HEK293 (cell line): Measurements from ENCODE around the gene NABP2.

Experiments used
- AEBP2 ChIP-seq: fragments of 450-650 bp; formaldehyde crosslinking; IDR thresholded peaks from 2 replicates; pipeline ENCODE4 v1.5.1; 2016; ENCODE audit warnings: missing biosample characterization, missing genetic modification characterization, borderline replicate concordance
- MZF1 ChIP-seq: fragments of 450-650 bp; formaldehyde crosslinking; IDR thresholded peaks from 2 replicates; pipeline ENCODE4 v1.5.1; 2017; ENCODE audit warnings: missing biosample characterization, missing genetic modification characterization, borderline replicate concordance
- REST ChIP-seq: fragments of 450-650 bp; formaldehyde crosslinking; IDR thresholded peaks from 2 replicates; pipeline ENCODE4 v1.5.1; 2016; ENCODE audit warnings: missing biosample characterization, missing genetic modification characterization
- ZBTB8A ChIP-seq: fragments of 450-650 bp; formaldehyde crosslinking; IDR thresholded peaks from 2 replicates; pipeline ENCODE4 v1.5.1; 2016; ENCODE audit warnings: missing biosample characterization, missing genetic modification characterization
- ZFP3 ChIP-seq: fragments of 450-650 bp; formaldehyde crosslinking; IDR thresholded peaks from 2 replicates; pipeline ENCODE4 v1.5.1; 2016; ENCODE audit warnings: low read depth, missing biosample characterization, missing genetic modification characterization
- ZNF223 ChIP-seq: fragments of 450-650 bp; formaldehyde crosslinking; IDR thresholded peaks from 2 replicates; pipeline ENCODE4 v1.5.1; 2016; ENCODE audit warnings: missing biosample characterization, missing genetic modification characterization
- ZNF266 ChIP-seq: fragments of 450-650 bp; formaldehyde crosslinking; IDR thresholded peaks from 2 replicates; pipeline ENCODE4 v1.5.1; 2016; ENCODE audit warnings: missing biosample characterization, missing genetic modification characterization, low read depth
- ZNF292 ChIP-seq: fragments of 450-650 bp; formaldehyde crosslinking; IDR thresholded peaks from 2 replicates; pipeline ENCODE4 v1.5.1; 2016; ENCODE audit warnings: low read depth, missing biosample characterization, missing genetic modification characterization, borderline replicate concordance
- ZNF354C ChIP-seq: fragments of 450-650 bp; formaldehyde crosslinking; IDR thresholded peaks from 2 replicates; pipeline ENCODE4 v1.5.1; 2016; ENCODE audit warnings: missing biosample characterization, missing genetic modification characterization, low read depth, borderline replicate concordance
- ZNF426 ChIP-seq: fragments of 450-650 bp; formaldehyde crosslinking; IDR thresholded peaks from 2 replicates; pipeline ENCODE4 v1.5.1; 2017; ENCODE audit warnings: missing biosample characterization, missing genetic modification characterization, mild to moderate bottlenecking, inconsistent platforms, moderate library complexity
- ZNF433 ChIP-seq: fragments of 450-650 bp; formaldehyde crosslinking; IDR thresholded peaks from 2 replicates; pipeline ENCODE4 v1.5.1; 2016; ENCODE audit warnings: missing biosample characterization, missing genetic modification characterization, low read depth
- ZNF501 ChIP-seq: fragments of 450-650 bp; formaldehyde crosslinking; IDR thresholded peaks from 2 replicates; pipeline ENCODE4 v1.5.1; 2016; ENCODE audit warnings: missing biosample characterization, missing genetic modification characterization
- ZNF510 ChIP-seq: fragments of 450-650 bp; formaldehyde crosslinking; IDR thresholded peaks from 2 replicates; pipeline ENCODE4 v1.5.1; 2018; ENCODE audit warnings: mild to moderate bottlenecking, missing genetic modification characterization, missing biosample characterization; ENCODE audit not compliant: insufficient replicate concordance
- ZNF580 ChIP-seq: fragments of 450-650 bp; formaldehyde crosslinking; IDR thresholded peaks from 2 replicates; pipeline ENCODE4 v1.5.1; 2016; ENCODE audit warnings: missing biosample characterization, missing genetic modification characterization
- ZNF623 ChIP-seq: fragments of 450-650 bp; formaldehyde crosslinking; IDR thresholded peaks from 2 replicates; pipeline ENCODE4 v1.5.1; 2016; ENCODE audit warnings: missing biosample characterization, missing genetic modification characterization
- ZNF664 ChIP-seq: fragments of 450-650 bp; formaldehyde crosslinking; IDR thresholded peaks from 2 replicates; pipeline ENCODE4 v1.5.1; 2016; ENCODE audit warnings: missing biosample characterization, missing genetic modification characterization
- ZXDB ChIP-seq: fragments of 450-650 bp; formaldehyde crosslinking; IDR thresholded peaks from 2 replicates; pipeline ENCODE4 v1.5.1; 2016; ENCODE audit warnings: missing biosample characterization, missing genetic modification characterization
- TF ChIP-seq, protein P1 (sequence below): fragments of 450-650 bp; formaldehyde crosslinking; conservative IDR thresholded peaks from 2 replicates; pipeline ENCODE4 v1.5.1; 2016; ENCODE audit warnings: low read depth, missing biosample characterization, missing genetic modification characterization
- TF ChIP-seq, protein P2 (sequence below): fragments of 450-650 bp; formaldehyde crosslinking; IDR thresholded peaks from 2 replicates; pipeline ENCODE4 v1.5.1; 2016; ENCODE audit warnings: missing biosample characterization, missing genetic modification characterization, borderline replicate concordance
- TF ChIP-seq, protein P3 (sequence below): fragments of 450-650 bp; formaldehyde crosslinking; conservative IDR thresholded peaks from 2 replicates; pipeline ENCODE4 v1.5.1; 2016; ENCODE audit warnings: low read depth, missing biosample characterization, missing genetic modification characterization

The NABP2 gene

GRCh38 chr12:56266068-56266692 lies 42.0 kb downstream of the NABP2 start (continued):
- peak; percentile 82 for TF ChIP-seq ZNF266
- TF ChIP-seq ZNF433 = peak; percentile 85
- TF ChIP-seq ZNF664 (tag by site-specific recombination) = peak; percentile 75; the same call in 1 of the 2 replicates
- TF ChIP-seq, protein P1, sequence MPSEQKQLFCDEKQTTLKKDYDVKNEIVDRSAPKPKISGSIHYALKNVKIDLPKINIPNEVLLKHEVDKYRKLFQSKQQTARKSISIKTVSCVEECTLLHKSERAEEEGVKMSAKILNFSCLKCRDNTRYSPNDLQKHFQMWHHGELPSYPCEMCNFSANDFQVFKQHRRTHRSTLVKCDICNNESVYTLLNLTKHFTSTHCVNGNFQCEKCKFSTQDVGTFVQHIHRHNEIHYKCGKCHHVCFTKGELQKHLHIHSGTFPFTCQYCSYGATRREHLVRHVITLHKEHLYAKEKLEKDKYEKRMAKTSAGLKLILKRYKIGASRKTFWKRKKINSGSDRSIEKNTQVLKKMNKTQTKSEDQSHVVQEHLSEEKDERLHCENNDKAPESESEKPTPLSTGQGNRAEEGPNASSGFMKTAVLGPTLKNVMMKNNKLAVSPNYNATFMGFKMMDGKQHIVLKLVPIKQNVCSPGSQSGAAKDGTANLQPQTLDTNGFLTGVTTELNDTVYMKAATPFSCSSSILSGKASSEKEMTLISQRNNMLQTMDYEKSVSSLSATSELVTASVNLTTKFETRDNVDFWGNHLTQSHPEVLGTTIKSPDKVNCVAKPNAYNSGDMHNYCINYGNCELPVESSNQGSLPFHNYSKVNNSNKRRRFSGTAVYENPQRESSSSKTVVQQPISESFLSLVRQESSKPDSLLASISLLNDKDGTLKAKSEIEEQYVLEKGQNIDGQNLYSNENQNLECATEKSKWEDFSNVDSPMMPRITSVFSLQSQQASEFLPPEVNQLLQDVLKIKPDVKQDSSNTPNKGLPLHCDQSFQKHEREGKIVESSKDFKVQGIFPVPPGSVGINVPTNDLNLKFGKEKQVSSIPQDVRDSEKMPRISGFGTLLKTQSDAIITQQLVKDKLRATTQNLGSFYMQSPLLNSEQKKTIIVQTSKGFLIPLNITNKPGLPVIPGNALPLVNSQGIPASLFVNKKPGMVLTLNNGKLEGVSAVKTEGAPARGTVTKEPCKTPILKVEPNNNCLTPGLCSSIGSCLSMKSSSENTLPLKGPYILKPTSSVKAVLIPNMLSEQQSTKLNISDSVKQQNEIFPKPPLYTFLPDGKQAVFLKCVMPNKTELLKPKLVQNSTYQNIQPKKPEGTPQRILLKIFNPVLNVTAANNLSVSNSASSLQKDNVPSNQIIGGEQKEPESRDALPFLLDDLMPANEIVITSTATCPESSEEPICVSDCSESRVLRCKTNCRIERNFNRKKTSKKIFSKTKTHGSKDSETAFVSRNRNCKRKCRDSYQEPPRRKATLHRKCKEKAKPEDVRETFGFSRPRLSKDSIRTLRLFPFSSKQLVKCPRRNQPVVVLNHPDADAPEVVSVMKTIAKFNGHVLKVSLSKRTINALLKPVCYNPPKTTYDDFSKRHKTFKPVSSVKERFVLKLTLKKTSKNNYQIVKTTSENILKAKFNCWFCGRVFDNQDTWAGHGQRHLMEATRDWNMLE (tag by site-specific recombination) = peak; percentile 93
- peak; percentile 79 for TF ChIP-seq ZNF510
- TF ChIP-seq ZNF426 (tag by site-specific recombination) = peak; percentile 94
- peak; percentile 83 for TF ChIP-seq ZNF623 (tag by site-specific recombination)
- TF ChIP-seq ZNF223 (tag by site-specific recombination) = peak; percentile 69; the same call in 1 of the 2 replicates
- 0 out of 2 replicates have a peak, but pooled peaks have one; percentile 15 for TF ChIP-seq ZFP3 (tag by site-specific recombination)
- peak; percentile 46; the same call in 1 of the 2 replicates for TF ChIP-seq MZF1 (tag by site-specific recombination)
- TF ChIP-seq REST (tag by site-specific recombination) = peak; percentile 77
- TF ChIP-seq, protein P2, sequence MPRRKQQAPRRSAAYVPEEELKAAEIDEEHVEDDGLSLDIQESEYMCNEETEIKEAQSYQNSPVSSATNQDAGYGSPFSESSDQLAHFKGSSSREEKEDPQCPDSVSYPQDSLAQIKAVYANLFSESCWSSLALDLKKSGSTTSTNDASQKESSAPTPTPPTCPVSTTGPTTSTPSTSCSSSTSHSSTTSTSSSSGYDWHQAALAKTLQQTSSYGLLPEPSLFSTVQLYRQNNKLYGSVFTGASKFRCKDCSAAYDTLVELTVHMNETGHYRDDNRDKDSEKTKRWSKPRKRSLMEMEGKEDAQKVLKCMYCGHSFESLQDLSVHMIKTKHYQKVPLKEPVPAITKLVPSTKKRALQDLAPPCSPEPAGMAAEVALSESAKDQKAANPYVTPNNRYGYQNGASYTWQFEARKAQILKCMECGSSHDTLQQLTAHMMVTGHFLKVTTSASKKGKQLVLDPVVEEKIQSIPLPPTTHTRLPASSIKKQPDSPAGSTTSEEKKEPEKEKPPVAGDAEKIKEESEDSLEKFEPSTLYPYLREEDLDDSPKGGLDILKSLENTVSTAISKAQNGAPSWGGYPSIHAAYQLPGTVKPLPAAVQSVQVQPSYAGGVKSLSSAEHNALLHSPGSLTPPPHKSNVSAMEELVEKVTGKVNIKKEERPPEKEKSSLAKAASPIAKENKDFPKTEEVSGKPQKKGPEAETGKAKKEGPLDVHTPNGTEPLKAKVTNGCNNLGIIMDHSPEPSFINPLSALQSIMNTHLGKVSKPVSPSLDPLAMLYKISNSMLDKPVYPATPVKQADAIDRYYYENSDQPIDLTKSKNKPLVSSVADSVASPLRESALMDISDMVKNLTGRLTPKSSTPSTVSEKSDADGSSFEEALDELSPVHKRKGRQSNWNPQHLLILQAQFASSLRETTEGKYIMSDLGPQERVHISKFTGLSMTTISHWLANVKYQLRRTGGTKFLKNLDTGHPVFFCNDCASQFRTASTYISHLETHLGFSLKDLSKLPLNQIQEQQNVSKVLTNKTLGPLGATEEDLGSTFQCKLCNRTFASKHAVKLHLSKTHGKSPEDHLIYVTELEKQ (tag by site-specific recombination) = peak; percentile 35; the same call in 1 of the 2 replicates
- peak; percentile 50; the same call in 1 of the 2 replicates for TF ChIP-seq ZXDB
- peak; percentile 74 for TF ChIP-seq ZBTB8A (tag by site-specific recombination)
- 0 out of 2 replicates have a peak, but pooled peaks have one; percentile 11 for TF ChIP-seq ZNF501 (tag by site-specific recombination)
- TF ChIP-seq ZNF354C (tag by site-specific recombination) = 0 out of 2 replicates have a peak, but pooled peaks have one; percentile 63
- peak; percentile 78; the same call in 1 of the 2 replicates for TF ChIP-seq AEBP2
- peak; percentile 81 for TF ChIP-seq ZNF292 (tag by site-specific recombination)
- TF ChIP-seq, protein P3, sequence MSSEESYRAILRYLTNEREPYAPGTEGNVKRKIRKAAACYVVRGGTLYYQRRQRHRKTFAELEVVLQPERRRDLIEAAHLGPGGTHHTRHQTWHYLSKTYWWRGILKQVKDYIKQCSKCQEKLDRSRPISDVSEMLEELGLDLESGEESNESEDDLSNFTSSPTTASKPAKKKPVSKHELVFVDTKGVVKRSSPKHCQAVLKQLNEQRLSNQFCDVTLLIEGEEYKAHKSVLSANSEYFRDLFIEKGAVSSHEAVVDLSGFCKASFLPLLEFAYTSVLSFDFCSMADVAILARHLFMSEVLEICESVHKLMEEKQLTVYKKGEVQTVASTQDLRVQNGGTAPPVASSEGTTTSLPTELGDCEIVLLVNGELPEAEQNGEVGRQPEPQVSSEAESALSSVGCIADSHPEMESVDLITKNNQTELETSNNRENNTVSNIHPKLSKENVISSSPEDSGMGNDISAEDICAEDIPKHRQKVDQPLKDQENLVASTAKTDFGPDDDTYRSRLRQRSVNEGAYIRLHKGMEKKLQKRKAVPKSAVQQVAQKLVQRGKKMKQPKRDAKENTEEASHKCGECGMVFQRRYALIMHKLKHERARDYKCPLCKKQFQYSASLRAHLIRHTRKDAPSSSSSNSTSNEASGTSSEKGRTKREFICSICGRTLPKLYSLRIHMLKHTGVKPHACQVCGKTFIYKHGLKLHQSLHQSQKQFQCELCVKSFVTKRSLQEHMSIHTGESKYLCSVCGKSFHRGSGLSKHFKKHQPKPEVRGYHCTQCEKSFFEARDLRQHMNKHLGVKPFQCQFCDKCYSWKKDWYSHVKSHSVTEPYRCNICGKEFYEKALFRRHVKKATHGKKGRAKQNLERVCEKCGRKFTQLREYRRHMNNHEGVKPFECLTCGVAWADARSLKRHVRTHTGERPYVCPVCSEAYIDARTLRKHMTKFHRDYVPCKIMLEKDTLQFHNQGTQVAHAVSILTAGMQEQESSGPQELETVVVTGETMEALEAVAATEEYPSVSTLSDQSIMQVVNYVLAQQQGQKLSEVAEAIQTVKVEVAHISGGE (tag by site-specific recombination) = peak; percentile 79
- TF ChIP-seq ZNF580 (tag by site-specific recombination) = 0 out of 2 replicates have a peak, but pooled peaks have one; percentile 48
